ENCODE measurements around the gene KLRF2. TPM values are rescaled to one million over a fixed set of nuclear protein-coding genes. Genes with fewer than 3 reads are reported as not detected.

KLRF2 gene
- total RNA-seq, 4 donors from 2014 or later: not detected

- TF ChIP-seq POLR2A (IDR thresholded peaks at IDR 0.05) (no peak), CTCF (IDR thresholded peaks at IDR 0.05) (no peak)
- 48 to 54% methylated on average over 3 of the region's 3 CpGs for WGBS, 2 donors
Measured at GRCh38 chr12:9931245-9931644, 50.0 kb downstream of the KLRF2 start.

GRCh38 chr12:9932270-9932669 lies 51.0 kb downstream of the KLRF2 start, which contains the start of gene CLEC2A:
Gene CLEC2A, minus strand, starts transcription at chr12:9932370. Its CDS starts 41 bp downstream, at chr12:9932329.
- TF ChIP-seq POLR2A (IDR thresholded peaks at IDR 0.05) (no peak), CTCF (IDR thresholded peaks at IDR 0.05) (no peak)
- intact Hi-C loops (cut with DNase I; ENCODE audit: low total_unique reads): no loop called here
- no peak within 1 kb of the TSS for H3K4me3 ChIP-seq (ENCODE audit: low read depth, poor library complexity, severe bottlenecking)
- no peak for DNase-seq (ENCODE audit: low spot score in 2 of 2)
- WGBS, 2 donors: 48 to 63% methylated on average over 6 of the region's 6 CpGs

More at GRCh38 chr12:9931245-9931644, 50.0 kb downstream of the KLRF2 start:
- no peak for DNase-seq (ENCODE audit: low spot score in 2 of 2)
- no peak overlapping the region for H3K4me3 ChIP-seq (ENCODE audit: low read depth, poor library complexity, severe bottlenecking)
- intact Hi-C loops (cut with DNase I; ENCODE audit: low total_unique reads): no loop called here

- intact Hi-C loops (cut with DNase I; ENCODE audit: low total_unique reads): no loop called here
- no peak for DNase-seq (ENCODE audit: low spot score in 2 of 2)
- no peak overlapping the region for H3K4me3 ChIP-seq (ENCODE audit: low read depth, poor library complexity, severe bottlenecking)
- WGBS, 2 donors: 33 to 52% methylated on average over 2 of the region's 2 CpGs
- no peak for TF ChIP-seq POLR2A (IDR thresholded peaks at IDR 0.05)
- TF ChIP-seq CTCF (IDR thresholded peaks at IDR 0.05): no peak
Measured at GRCh38 chr12:9933958-9934357, 52.7 kb downstream of the KLRF2 start.

- intact Hi-C loops (cut with DNase I; ENCODE audit: low total_unique reads): no loop called here
- TF ChIP-seq POLR2A (IDR thresholded peaks at IDR 0.05) (no peak), CTCF (IDR thresholded peaks at IDR 0.05) (no peak)
- no peak overlapping the region for H3K4me3 ChIP-seq (ENCODE audit: low read depth, poor library complexity, severe bottlenecking)
- no peak for DNase-seq (ENCODE audit: low spot score in 2 of 2)
- 75 to 82% methylated on average over 2 of the region's 2 CpGs for WGBS, 2 donors
Measured at GRCh38 chr12:9935026-9935425, 53.7 kb downstream of the KLRF2 start.

- no peak overlapping the region for H3K4me3 ChIP-seq (ENCODE audit: low read depth, poor library complexity, severe bottlenecking)
- intact Hi-C loops (cut with DNase I; ENCODE audit: low total_unique reads): no loop called here
- TF ChIP-seq CTCF (IDR thresholded peaks at IDR 0.05): no peak
- TF ChIP-seq POLR2A (IDR thresholded peaks at IDR 0.05): no peak
- WGBS, 2 donors: 86 to 89% methylated on average over 10 of the region's 10 CpGs
- no peak for DNase-seq (ENCODE audit: low spot score in 2 of 2)
Measured at GRCh38 chr12:9936591-9936990, 55.3 kb downstream of the KLRF2 start.

- TF ChIP-seq CTCF (IDR thresholded peaks at IDR 0.05) (no peak), POLR2A (IDR thresholded peaks at IDR 0.05) (no peak)
- intact Hi-C loops (cut with DNase I; ENCODE audit: low total_unique reads): no loop called here
- DNase-seq (ENCODE audit: low spot score in 2 of 2): no peak
- H3K4me3 ChIP-seq (ENCODE audit: low read depth, poor library complexity, severe bottlenecking): no peak overlapping the region
- WGBS, 2 donors: 52 to 56% methylated on average over 2 of the region's 2 CpGs
Measured at GRCh38 chr12:9940375-9940774, 59.1 kb downstream of the KLRF2 start.

Data from lower leg skin (tissue), 4 donors.